Subcutaneous adipose tissue (tissue), 4 donors: Measurements from ENCODE around the gene TRIM9. TPM values are rescaled to one million over a fixed set of nuclear protein-coding genes. Genes with fewer than 3 reads are reported as not detected.

Experiments used
- CTCF ChIP-seq: fragments of 450-650 bp; IDR thresholded peaks from one replicate; pipeline ENCODE4 v1.5.1; 2016; ENCODE audit warnings: low read depth, mild to moderate bottlenecking, control low read depth, antibody characterized with exemption, moderate library complexity
- total RNA-seq, 4 donors: library from RNA; depleted of rRNA; stranded (reverse); fragments of >200 nt; gene quantifications; one replicate each; pipeline ENCODE4 v1.1.0, GENCODE V29; 2016

The TRIM9 gene
- total RNA-seq, 4 donors from 2014 or later, result 0.33 to 6.3 (median 3.0) TPM

GRCh38 chr14:51041108-51041531 lies 53.8 kb downstream of the TRIM9 start:
- TF ChIP-seq CTCF, result no peak

GRCh38 chr14:51039252-51039651 lies 55.7 kb downstream of the TRIM9 start:
- TF ChIP-seq CTCF, result no peak

GRCh38 chr14:51035611-51036192 lies 59.2 kb downstream of the TRIM9 start:
- TF ChIP-seq CTCF, result no peak

- TF ChIP-seq CTCF, result no peak
Observed at GRCh38 chr14:51028851-51029754, 65.8 kb downstream of the TRIM9 start.

- TF ChIP-seq CTCF, result no peak
Observed at GRCh38 chr14:51028361-51028760, 66.5 kb downstream of the TRIM9 start.

- TF ChIP-seq CTCF, result no peak
Observed at GRCh38 chr14:51024377-51024776, 70.5 kb downstream of the TRIM9 start.

GRCh38 chr14:51023964-51024363 lies 70.9 kb downstream of the TRIM9 start:
- TF ChIP-seq CTCF, result no peak
